Measurements from ENCODE around the gene SPAG9.

- TF ChIP-seq CTCF (IDR thresholded peaks at IDR 0.05) = no peak
- no peak for TF ChIP-seq EP300 (IDR thresholded peaks at IDR 0.05)
- no peak for TF ChIP-seq POLR2AphosphoS5 (IDR thresholded peaks at IDR 0.05)
These were observed 167.2 kb downstream of the SPAG9 start for GRCh38 chr17:50953518-50953830.
